IMR-90 (cell line): ENCODE results near the gene KIF16B. TPM values are rescaled to one million over a fixed set of nuclear protein-coding genes. Genes with fewer than 3 reads are reported as not detected.

Experiments used
- ATAC-seq: fragments of 200-7000 bp; cut with Tn5 transposase; 2 replicates; pipeline ENCODE4 v1.9.1; 2020; ENCODE audit warnings: low read depth, mild to moderate bottlenecking, moderate library complexity
- BruUV-seq: library from RNA; stranded (reverse); fragments of 400-500 nt; replicated peaks from 2 replicates; lab custom pipeline; 2021; lab: Mats Ljungman, UMichigan
- CTCF ChIA-PET: fragments of 300-600 bp; formaldehyde crosslinking; extraction: SDS; loops from one replicate; lab custom pipeline; 2021; ENCODE audit warnings: antibody characterized with exemption; lab: Yijun Ruan, JAX
- POLR2A ChIA-PET: fragments of 300-600 bp; sonication (Branson Sonifier 250); formaldehyde crosslinking; loops from one replicate; lab custom pipeline; 2022; ENCODE audit warnings: antibody characterized with exemption; ENCODE audit not compliant: unreplicated experiment; lab: Charles Lee
- DNase-seq: peaks from one replicate; pipeline ENCODE4 v3.0.0; 2013
- H2AFZ ChIP-seq: replicated peaks from 2 replicates; pipeline ENCODE3; 2013; ENCODE audit warnings: low read length, mild to moderate bottlenecking; ENCODE audit not compliant: poor library complexity
- H2AK5ac ChIP-seq: 2 replicates; pipeline ENCODE4 v1.6.1; 2013; ENCODE audit warnings: low read depth, low read length, inconsistent platforms
- H2AK9ac ChIP-seq: replicated peaks from 2 replicates; pipeline ENCODE3; 2013; ENCODE audit warnings: mild to moderate bottlenecking, low read depth, low read length, moderate library complexity; ENCODE audit not compliant: poor library complexity
- H2BK120ac ChIP-seq: 2 replicates; pipeline ENCODE4 v1.6.1; 2013; ENCODE audit warnings: low read depth, low read length, inconsistent platforms
- H2BK15ac ChIP-seq: 3 replicates; pipeline ENCODE4 v1.6.1; 2013; ENCODE audit warnings: low read depth, low read length, inconsistent platforms
- H2BK20ac ChIP-seq: 2 replicates; pipeline ENCODE4 v1.6.1; 2013; ENCODE audit warnings: low read depth, mild to moderate bottlenecking, inconsistent platforms, low read length, moderate library complexity
- H2BK5ac ChIP-seq: 2 replicates; pipeline ENCODE4 v1.6.1; 2013; ENCODE audit warnings: mild to moderate bottlenecking, low read depth, low read length, inconsistent platforms; ENCODE audit not compliant: poor library complexity, severe bottlenecking
- H3K14ac ChIP-seq: replicated peaks from 2 replicates; pipeline ENCODE4 v1.6.1; 2013; ENCODE audit warnings: low read depth, low read length, inconsistent platforms
- H3K18ac ChIP-seq: 2 replicates; pipeline ENCODE4 v1.6.1; 2013; ENCODE audit warnings: low read depth, low read length, control low read depth
- H3K23ac ChIP-seq: 2 replicates; pipeline ENCODE4 v1.6.1; 2013; ENCODE audit warnings: low read depth, low read length, inconsistent platforms
- H3K27ac ChIP-seq: 2 replicates; pipeline ENCODE4 v1.5.1; 2013; ENCODE audit warnings: mild to moderate bottlenecking, control low read depth, low read length; ENCODE audit not compliant: insufficient read depth
- H3K27me3 ChIP-seq: 2 replicates; pipeline ENCODE4 v1.6.1; 2013; ENCODE audit warnings: low read length; ENCODE audit not compliant: control insufficient read depth, insufficient read depth
- H3K36me3 ChIP-seq: 2 replicates; pipeline ENCODE4 v1.6.1; 2013; ENCODE audit warnings: low read length, mixed read lengths; ENCODE audit not compliant: control insufficient read depth, insufficient read depth
- H3K4ac ChIP-seq: 2 replicates; pipeline ENCODE4 v1.6.1; 2013; ENCODE audit warnings: low read depth, low read length, inconsistent platforms
- H3K4me1 ChIP-seq: 2 replicates; pipeline ENCODE4 v1.6.1; 2013; ENCODE audit warnings: low read length, mixed read lengths; ENCODE audit not compliant: control insufficient read depth, insufficient read depth
- H3K4me2 ChIP-seq: 2 replicates; pipeline ENCODE4 v1.6.1; 2013; ENCODE audit warnings: low read depth, mild to moderate bottlenecking, control low read depth, low read length, moderate library complexity
- H3K4me3 ChIP-seq: 2 replicates; pipeline ENCODE4 v1.5.1; 2013; ENCODE audit warnings: low read depth, mild to moderate bottlenecking, control low read depth, low read length, moderate library complexity; ENCODE audit not compliant: insufficient read depth
- H3K56ac ChIP-seq: 2 replicates; pipeline ENCODE4 v1.6.1; 2013; ENCODE audit warnings: low read length, inconsistent platforms; ENCODE audit not compliant: insufficient read depth; ENCODE audit errors: extremely low read depth
- H3K79me1 ChIP-seq, 2 experiments: 2 replicates each; pipeline ENCODE4 v1.6.1; 2013; ENCODE audit warnings: low read length in 2 of 2, inconsistent platforms in 1 of 2, low read depth in 1 of 2
- H3K9ac ChIP-seq: 2 replicates; pipeline ENCODE4 v1.6.1; 2013; ENCODE audit warnings: low read depth, low read length, control low read depth
- H3K9me1 ChIP-seq: 2 replicates; pipeline ENCODE4 v1.6.1; 2013; ENCODE audit warnings: low read length, inconsistent platforms; ENCODE audit not compliant: insufficient read depth
- H3K9me3 ChIP-seq: 2 replicates; pipeline ENCODE4 v1.6.1; 2013; ENCODE audit warnings: low read length; ENCODE audit not compliant: control insufficient read depth, insufficient read depth
- H4K20me1 ChIP-seq: 2 replicates; pipeline ENCODE4 v1.6.1; 2013; ENCODE audit warnings: low read length, inconsistent platforms; ENCODE audit not compliant: insufficient read depth
- H4K5ac ChIP-seq: 2 replicates; pipeline ENCODE4 v1.6.1; 2013; ENCODE audit warnings: mild to moderate bottlenecking, low read depth, low read length, control low read depth
- H4K8ac ChIP-seq, 2 experiments: 2 replicates each; pipeline ENCODE4 v1.6.1; 2013; ENCODE audit warnings: low read depth in 2 of 2, low read length in 2 of 2, control low read depth in 1 of 2, inconsistent platforms in 1 of 2
- H4K91ac ChIP-seq: 2 replicates; pipeline ENCODE4 v1.6.1; 2013; ENCODE audit warnings: low read depth, low read length, inconsistent platforms; ENCODE audit not compliant: insufficient read depth
- CEBPB ChIP-seq: IDR thresholded peaks from 2 replicates; pipeline ENCODE4 v1.6.1; 2012; ENCODE audit warnings: low read depth, low read length, improper control_type of control experiment
- CHD1 ChIP-seq: IDR thresholded peaks from 2 replicates; pipeline ENCODE4 v1.6.1; 2012; ENCODE audit warnings: low read depth, low read length, improper control_type of control experiment
- FOS ChIP-seq: fragments of 150-350 bp; IDR thresholded peaks from 2 replicates; pipeline ENCODE4 v1.6.1; 2016; ENCODE audit warnings: low read depth, low read length
- MAFK ChIP-seq: IDR thresholded peaks from 2 replicates; pipeline ENCODE4 v1.6.1; 2012; ENCODE audit warnings: low read depth, low read length, improper control_type of control experiment
- MAZ ChIP-seq: IDR thresholded peaks from 2 replicates; pipeline ENCODE4 v1.6.1; 2012; ENCODE audit warnings: low read depth, mild to moderate bottlenecking, low read length, improper control_type of control experiment, moderate library complexity, borderline replicate concordance
- MXI1 ChIP-seq: IDR thresholded peaks from 2 replicates; pipeline ENCODE4 v1.6.1; 2012; ENCODE audit warnings: low read depth, mild to moderate bottlenecking, low read length, moderate library complexity, borderline replicate concordance
- NFE2L2 ChIP-seq: fragments of 150-350 bp; IDR thresholded peaks from 2 replicates; pipeline ENCODE4 v1.6.1; 2016; ENCODE audit warnings: low read depth, mild to moderate bottlenecking, low read length
- POLR2A ChIP-seq: IDR thresholded peaks from 2 replicates; pipeline ENCODE4 v1.6.1; 2012; ENCODE audit warnings: mild to moderate bottlenecking, low read depth, low read length
- RAD21 ChIP-seq: IDR thresholded peaks from 2 replicates; pipeline ENCODE4 v1.6.1; 2012; ENCODE audit warnings: low read length, improper control_type of control experiment
- RCOR1 ChIP-seq: IDR thresholded peaks from 2 replicates; pipeline ENCODE4 v1.6.1; 2012; ENCODE audit warnings: mild to moderate bottlenecking, low read length, improper control_type of control experiment; ENCODE audit not compliant: insufficient replicate concordance
- RFX5 ChIP-seq: IDR thresholded peaks from 2 replicates; pipeline ENCODE4 v1.8.0; 2012; ENCODE audit warnings: low read depth, mild to moderate bottlenecking, low read length, moderate library complexity
- SMC3 ChIP-seq: fragments of 150-350 bp; IDR thresholded peaks from 2 replicates; pipeline ENCODE4 v1.6.1; 2016; ENCODE audit warnings: low read depth, mild to moderate bottlenecking, antibody characterized with exemption, low read length, moderate library complexity
- WGBS, 2 experiments: methylation state at CpG; one replicate each; pipeline versions ENCODE4 v1.1.5 to v1.1.7; 2013; ENCODE audit warnings: missing lambda C conversion rate in 2 of 2; ENCODE audit not compliant: insufficient read length in 1 of 2; ENCODE audit errors: extremely low coverage in 2 of 2; 5-methylcytosine and 5-hydroxymethylcytosine counted together
- dilution Hi-C: fragments of 300-500 bp; cut with HindIII; formaldehyde crosslinking; loops from one replicate; pipeline ENCODE4 v1.14.3; 2018; ENCODE audit warnings: low sequenced_read_pairs; ENCODE audit not compliant: unreplicated experiment
- in situ Hi-C: fragments of 300-500 bp; cut with MboI; formaldehyde crosslinking; loops from 3 replicates; pipeline ENCODE4 v1.14.3; 2019; ENCODE audit warnings: low sequenced_read_pairs, inconsistent platforms, mixed read lengths
- intact Hi-C: fragments of 100-400 bp; cut with micrococcal nuclease; formaldehyde crosslinking; loops from 2 replicates; pipeline ENCODE4 v1.10.0; 2022
- polyA plus RNA-seq, 3 experiments: library from polyadenylated mRNA; depleted of rRNA; stranded (reverse); fragments of >200 nt; gene quantifications; 2 replicates each; pipeline ENCODE4 v1.2.3, GENCODE V29; 2012; ENCODE audit warnings: low replicate concordance in 1 of 3
- total RNA-seq: library from RNA; depleted of rRNA; stranded (reverse); fragments of >200 nt; gene quantifications from 2 replicates; pipeline ENCODE4 v1.2.3, GENCODE V29; 2012
- TF ChIP-seq, protein P1 (sequence below): fragments of 150-350 bp; IDR thresholded peaks from 2 replicates; pipeline ENCODE4 v1.6.1; 2017; ENCODE audit warnings: mild to moderate bottlenecking, antibody characterized with exemption, low read length, low read depth

Gene KIF16B
- total and polyA plus RNA-seq, 2 of the 4 experiments (the other 2 are of a cell fraction), result 4.7 to 10.0 TPM

- Histone ChIP-seq H3K79me1 (peaks cover 0 to 3% of the 10 kb centered on the region in 2 experiments; a peak in 2 of 4 replicates), H2BK15ac (no peak overlapping the region), H3K4ac (no peak overlapping the region), H3K9me3 (no peaks in the 10 kb centered on the region), H4K8ac (no peak overlapping the region), H4K91ac (no peak overlapping the region), H4K5ac (no peak overlapping the region), H2BK120ac (no peak overlapping the region), H3K36me3 (no peaks in the 10 kb centered on the region), H3K18ac (no peak overlapping the region), H3K56ac (no peak overlapping the region), H2AK5ac (no peak overlapping the region), H2AFZ (no peak overlapping the region), H3K9ac (no peak overlapping the region), H2BK5ac (no peak overlapping the region), H2AK9ac (no peak overlapping the region), H2BK20ac (no peak overlapping the region), H3K27me3 (no peaks in the 10 kb centered on the region), H4K20me1 (no peaks in the 10 kb centered on the region), H3K14ac (no peak overlapping the region), H3K9me1 (no peaks in the 10 kb centered on the region), H3K4me1 (no peaks in the 10 kb centered on the region), H3K4me2 (no peak overlapping the region), H3K23ac (no peak overlapping the region), H3K4me3 (no peak overlapping the region), H3K27ac (no peak overlapping the region)
- no peak for DNase-seq
- intact Hi-C loops (loop anchor here (1.0 to 10.0 kb wide), 2 partner anchors 216 to 243 kb away; partner anchors contain the start of gene SNRPB2), dilution Hi-C loops (no loop called here), in situ Hi-C loops (loop anchor here (10.0 kb wide), 1 partner anchor 216 kb away; the partner anchor contains the start of gene SNRPB2)
- BruUV-seq, result no TSS peak
- 96% methylated on average over 3 of the region's 4 CpGs; no CpG with 5 or more reads in 1 of the 2 experiments for WGBS, 2 experiments
- no peak for ATAC-seq
- no peak for TF ChIP-seq NFE2L2
- TF ChIP-seq RCOR1, result no peak
- TF ChIP-seq RFX5, result no peak
- no peak for TF ChIP-seq POLR2A
- TF ChIP-seq, protein P1, sequence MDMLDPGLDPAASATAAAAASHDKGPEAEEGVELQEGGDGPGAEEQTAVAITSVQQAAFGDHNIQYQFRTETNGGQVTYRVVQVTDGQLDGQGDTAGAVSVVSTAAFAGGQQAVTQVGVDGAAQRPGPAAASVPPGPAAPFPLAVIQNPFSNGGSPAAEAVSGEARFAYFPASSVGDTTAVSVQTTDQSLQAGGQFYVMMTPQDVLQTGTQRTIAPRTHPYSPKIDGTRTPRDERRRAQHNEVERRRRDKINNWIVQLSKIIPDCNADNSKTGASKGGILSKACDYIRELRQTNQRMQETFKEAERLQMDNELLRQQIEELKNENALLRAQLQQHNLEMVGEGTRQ, result no peak
- TF ChIP-seq MAFK, result no peak
- no peak for TF ChIP-seq MAZ
- TF ChIP-seq CEBPB, result no peak
- no peak for TF ChIP-seq SMC3
- TF ChIP-seq FOS, result no peak
- no peak for TF ChIP-seq CHD1
- TF ChIP-seq RAD21, result no peak
- no peak for TF ChIP-seq MXI1
- ChIA-PET POLR2A (no interaction called here), CTCF (interaction anchor here (1.0 kb wide), 1 partner anchor 114 kb away, joined by 3 read pairs; no protein-coding TSS in a partner anchor)
Measured at GRCh38 chr20:16518784-16519084, 54.5 kb downstream of the KIF16B start.
